NCI-H146 treated with DMSO at 0.1 percent for 48 hours (cell line): ENCODE results near the gene ANKRD23.
"Not testable (repeated sequence)": the region's sequence is repeated elsewhere in the genome, so short reads cannot be mapped to it uniquely, and the experiment has no call there.

ENCODE experiments used
- DNase-seq: peaks from one replicate; lab custom pipeline; 2025; ENCODE audit not compliant: unreplicated experiment; lab: John Stamatoyannopoulos, UW

Gene ANKRD23

GRCh38 chr2:96843538-96844268 lies at the start of gene ANKRD23:
ANKRD23 (minus strand) TSS chr2:96844021; CDS start chr2:96843992, 29 bp downstream.
- DNase-seq = no peak

GRCh38 chr2:96891591-96892333 lies 47.9 kb upstream of the ANKRD23 start:
- no peak for DNase-seq

GRCh38 chr2:96890726-96891385 lies 47.0 kb upstream of the ANKRD23 start:
- DNase-seq = no peak

GRCh38 chr2:96890252-96890651 lies 46.4 kb upstream of the ANKRD23 start:
- DNase-seq = no peak

GRCh38 chr2:96889502-96889901 lies 45.7 kb upstream of the ANKRD23 start:
- not testable (repeated sequence) for DNase-seq

- no peak for DNase-seq
These were observed 44.5 kb upstream of the ANKRD23 start for GRCh38 chr2:96888072-96889011.

GRCh38 chr2:96887493-96888012 lies 43.7 kb upstream of the ANKRD23 start:
- DNase-seq = no peak

GRCh38 chr2:96885432-96886347 lies 41.9 kb upstream of the ANKRD23 start:
- DNase-seq = no peak

GRCh38 chr2:96884299-96885094 lies 40.7 kb upstream of the ANKRD23 start:
- DNase-seq = no peak

- no peak for DNase-seq
These were observed 39.5 kb upstream of the ANKRD23 start for GRCh38 chr2:96883306-96883705.

- no peak for DNase-seq
These were observed 39.1 kb upstream of the ANKRD23 start for GRCh38 chr2:96882906-96883305.

- DNase-seq = no peak
These were observed 38.4 kb upstream of the ANKRD23 start for GRCh38 chr2:96882230-96882629.

- no peak for DNase-seq
These were observed 37.8 kb upstream of the ANKRD23 start for GRCh38 chr2:96881349-96882195.

GRCh38 chr2:96880891-96881273 lies 37.1 kb upstream of the ANKRD23 start:
- no peak for DNase-seq

GRCh38 chr2:96879545-96880040 lies 35.8 kb upstream of the ANKRD23 start:
- DNase-seq = no peak

- no peak for DNase-seq
These were observed 35.1 kb upstream of the ANKRD23 start for GRCh38 chr2:96878796-96879544.

- no peak for DNase-seq
These were observed 34.4 kb upstream of the ANKRD23 start for GRCh38 chr2:96878171-96878570.
